Measurements from ENCODE around the gene KRTAP5-7.
"Not testable (repeated sequence)": the region's sequence is repeated elsewhere in the genome, so short reads cannot be mapped to it uniquely, and the experiment has no call there.

Gene KRTAP5-7

GRCh38 chr11:71556018-71556417, 29.0 kb downstream of the KRTAP5-7 start:
- in situ Hi-C loops (cut with MboI; ENCODE audit: low sequenced_read_pairs) = no loop called here

- in situ Hi-C loops (cut with MboI; ENCODE audit: low sequenced_read_pairs) = no loop called here
These were observed 30.2 kb downstream of the KRTAP5-7 start for GRCh38 chr11:71557257-71557656.

GRCh38 chr11:71558996-71559395, 31.9 kb downstream of the KRTAP5-7 start:
- in situ Hi-C loops (cut with MboI; ENCODE audit: low sequenced_read_pairs) = no loop called here

- in situ Hi-C loops (cut with MboI; ENCODE audit: low sequenced_read_pairs) = no loop called here
These were observed 35.1 kb downstream of the KRTAP5-7 start for GRCh38 chr11:71562120-71562519.

GRCh38 chr11:71563406-71563805, 36.3 kb downstream of the KRTAP5-7 start:
- in situ Hi-C loops (cut with MboI; ENCODE audit: low sequenced_read_pairs) = no loop called here

- in situ Hi-C loops (cut with MboI; ENCODE audit: low sequenced_read_pairs) = no loop called here
These were observed 37.4 kb downstream of the KRTAP5-7 start for GRCh38 chr11:71564430-71564829.

- in situ Hi-C loops (cut with MboI; ENCODE audit: low sequenced_read_pairs) = no loop called here
These were observed 38.2 kb downstream of the KRTAP5-7 start, which contains the start of gene KRTAP5-10 for GRCh38 chr11:71565263-71565662. Gene KRTAP5-10 (plus strand): TSS chr11:71565563. CDS start chr11:71565588, 25 bp downstream.

GRCh38 chr11:71566081-71566620, 39.1 kb downstream of the KRTAP5-7 start:
- in situ Hi-C loops (cut with MboI; ENCODE audit: low sequenced_read_pairs) = no loop called here

- in situ Hi-C loops (cut with MboI; ENCODE audit: low sequenced_read_pairs) = not testable (repeated sequence)
These were observed 39.8 kb downstream of the KRTAP5-7 start for GRCh38 chr11:71566626-71567599.

GRCh38 chr11:71567633-71568032, 40.6 kb downstream of the KRTAP5-7 start:
- in situ Hi-C loops (cut with MboI; ENCODE audit: low sequenced_read_pairs) = not testable (repeated sequence)

- in situ Hi-C loops (cut with MboI; ENCODE audit: low sequenced_read_pairs) = no loop called here
These were observed 41.8 kb downstream of the KRTAP5-7 start for GRCh38 chr11:71568704-71569349.

- in situ Hi-C loops (cut with MboI; ENCODE audit: low sequenced_read_pairs) = not testable (repeated sequence)
These were observed 44.2 kb downstream of the KRTAP5-7 start for GRCh38 chr11:71571101-71571850.

GRCh38 chr11:71572811-71573210, 45.7 kb downstream of the KRTAP5-7 start:
- in situ Hi-C loops (cut with MboI; ENCODE audit: low sequenced_read_pairs) = no loop called here

- in situ Hi-C loops (cut with MboI; ENCODE audit: low sequenced_read_pairs) = no loop called here
These were observed 47.4 kb downstream of the KRTAP5-7 start for GRCh38 chr11:71574418-71574817.

GRCh38 chr11:71575723-71576424, 48.8 kb downstream of the KRTAP5-7 start:
- in situ Hi-C loops (cut with MboI; ENCODE audit: low sequenced_read_pairs) = no loop called here

- in situ Hi-C loops (cut with MboI; ENCODE audit: low sequenced_read_pairs) = not testable (repeated sequence)
These were observed 49.8 kb downstream of the KRTAP5-7 start for GRCh38 chr11:71576688-71577465.

- in situ Hi-C loops (cut with MboI; ENCODE audit: low sequenced_read_pairs) = no loop called here
These were observed 50.5 kb downstream of the KRTAP5-7 start for GRCh38 chr11:71577469-71578004.
